HepG2 (cell line): ENCODE data around the gene SEC24A. TPM values are rescaled to one million over a fixed set of nuclear protein-coding genes. Genes with fewer than 3 reads are reported as not detected.

Source experiments
- BCL3 ChIP-seq: sonication (generic); formaldehyde crosslinking; IDR thresholded peaks from 2 replicates; pipeline ENCODE4 v1.5.1; 2020; ENCODE audit warnings: mild to moderate bottlenecking, missing genetic modification reagents, moderate library complexity
- CBX1 ChIP-seq: IDR thresholded peaks from one replicate; pipeline ENCODE4 v1.6.1; 2016; ENCODE audit warnings: antibody characterized with exemption, low read depth
- DNMT3B ChIP-seq: conservative IDR thresholded peaks from 2 replicates; pipeline ENCODE4 v1.6.1; 2016; ENCODE audit warnings: missing biosample characterization, control low read depth
- E2F5 ChIP-seq: sonication (generic); formaldehyde crosslinking; conservative IDR thresholded peaks from 2 replicates; pipeline ENCODE4 v1.4.0; 2020; ENCODE audit warnings: missing genetic modification reagents
- HMGXB4 ChIP-seq, 2 experiments: sonication (generic) in 1 of 2; formaldehyde crosslinking in 1 of 2; IDR thresholded peaks; 2 replicates each; pipeline versions ENCODE4 v1.4.0 to v1.6.1; 2018 to 2020; ENCODE audit warnings: missing genetic modification reagents in 2 of 2, borderline replicate concordance in 1 of 2, low read depth in 1 of 2, mild to moderate bottlenecking in 1 of 2, missing biosample characterization in 1 of 2
- KDM2A ChIP-seq: sonication (generic); formaldehyde crosslinking; IDR thresholded peaks from 2 replicates; pipeline ENCODE4 v1.4.0; 2020; ENCODE audit warnings: low read depth, missing genetic modification reagents, borderline replicate concordance
- MXD3 ChIP-seq: IDR thresholded peaks from 2 replicates; pipeline ENCODE4 v1.6.1; 2016; ENCODE audit warnings: mild to moderate bottlenecking, missing biosample characterization, missing genetic modification reagents
- NCOR1 ChIP-seq: fragments of 200-600 bp; sonication (generic); IDR thresholded peaks from 2 replicates; pipeline ENCODE4 v1.7.0; 2017; ENCODE audit warnings: antibody characterized with exemption, low read length, borderline replicate concordance
- NPAS2 ChIP-seq: sonication (generic); formaldehyde crosslinking; IDR thresholded peaks from 2 replicates; pipeline ENCODE4 v1.8.0; 2022; ENCODE audit warnings: mild to moderate bottlenecking, missing genetic modification reagents, borderline replicate concordance
- TFDP1 ChIP-seq: IDR thresholded peaks from 2 replicates; pipeline ENCODE4 v1.6.1; 2016; ENCODE audit warnings: missing compliant biosample characterization, missing genetic modification reagents, borderline replicate concordance
- ZBTB33 ChIP-seq: sonication (generic); formaldehyde crosslinking; IDR thresholded peaks from 2 replicates; pipeline ENCODE4 v1.4.0; 2020; ENCODE audit warnings: missing genetic modification reagents
- ZFP62 ChIP-seq: sonication (generic); formaldehyde crosslinking; IDR thresholded peaks from 2 replicates; pipeline ENCODE4 v1.4.0; 2020; ENCODE audit warnings: missing genetic modification reagents
- ZNF10 ChIP-seq: sonication (generic); formaldehyde crosslinking; IDR thresholded peaks from 2 replicates; pipeline ENCODE4 v1.4.0; 2020; ENCODE audit warnings: mild to moderate bottlenecking, low read depth, missing genetic modification reagents, borderline replicate concordance
- ZNF335 ChIP-seq: sonication (generic); formaldehyde crosslinking; IDR thresholded peaks from 2 replicates; pipeline ENCODE4 v1.4.0; 2020; ENCODE audit warnings: missing genetic modification reagents
- ZNF552 ChIP-seq: sonication (generic); formaldehyde crosslinking; IDR thresholded peaks from 2 replicates; pipeline ENCODE4 v1.9.0; 2022; ENCODE audit warnings: missing genetic modification reagents, mild to moderate bottlenecking, borderline replicate concordance
- ZNF670 ChIP-seq: sonication (generic); formaldehyde crosslinking; IDR thresholded peaks from 2 replicates; pipeline ENCODE4 v1.8.0; 2022; ENCODE audit warnings: mild to moderate bottlenecking, missing genetic modification reagents, borderline replicate concordance
- ZNF800 ChIP-seq: sonication (generic); formaldehyde crosslinking; IDR thresholded peaks from 2 replicates; pipeline ENCODE4 v1.4.0; 2020; ENCODE audit warnings: missing genetic modification reagents
- polyA plus RNA-seq, 8 experiments: library from polyadenylated mRNA; depleted of rRNA in 3 of 8; stranded (reverse) in 7 of 8; unstranded in 1 of 8; fragments of >200 nt; fragmentation: Illumina TruSeq in 4 of 8; extraction: Trizol in 4 of 8; gene quantifications; 2 replicates each; pipeline versions ENCODE4 v1.2.1 to v1.2.3, GENCODE V29; 2011 to 2016; ENCODE audit warnings: low read depth in 4 of 8, missing spikeins in 1 of 8, mixed read lengths in 1 of 8; ENCODE audit not compliant: insufficient read depth in 1 of 8
- total RNA-seq, 5 experiments: library from RNA; depleted of rRNA; stranded (reverse); fragments of >200 nt; fragmentation: Illumina TruSeq; extraction: Trizol; gene quantifications; 2 replicates each; pipeline ENCODE4 v1.2.3, GENCODE V29; 2016; ENCODE audit warnings: low read depth in 1 of 5

Gene SEC24A
- total and polyA plus RNA-seq, 2 of the 13 experiments (the other 11 are each of a cell fraction or from before 2014, with no cell fraction given) = 30.5 to 56.8 TPM

- peak; percentile 81 for TF ChIP-seq KDM2A (CRISPR knock-in tag)
- TF ChIP-seq ZNF335 (CRISPR knock-in tag) = no peak
- no peak for TF ChIP-seq NPAS2
- no peak for TF ChIP-seq ZFP62 (CRISPR knock-in tag)
- TF ChIP-seq TFDP1 (CRISPR knock-in tag) = peak; percentile 99
- 0 out of 2 replicates have a peak, but pooled peaks have one; percentile 52 for TF ChIP-seq ZNF800 (CRISPR knock-in tag)
- no peak for TF ChIP-seq DNMT3B (CRISPR knock-in tag)
- peak; percentile 97 for TF ChIP-seq MXD3 (CRISPR knock-in tag)
- no peak for TF ChIP-seq BCL3 (CRISPR knock-in tag)
- TF ChIP-seq HMGXB4 (CRISPR knock-in tag; IDR thresholded peaks at IDR 0.05; ENCODE audit: borderline replicate concordance in 1 of 2, low read depth in 1 of 2) = peak; percentile 85 to 88; a peak in 3 of 4 replicates
- peak; percentile 76 for TF ChIP-seq ZBTB33 (CRISPR knock-in tag)
- TF ChIP-seq ZNF670 (CRISPR knock-in tag) = peak; percentile 95
- peak; percentile 53 for TF ChIP-seq CBX1
- TF ChIP-seq ZNF10 (CRISPR knock-in tag) = no peak
- TF ChIP-seq E2F5 (CRISPR knock-in tag) = peak; percentile 64; the same call in 1 of the 2 replicates
- peak; percentile 71; the same call in 1 of the 2 replicates for TF ChIP-seq ZNF552 (CRISPR knock-in tag)
- peak; percentile 36; the same call in 1 of the 2 replicates for TF ChIP-seq NCOR1
Observed at GRCh38 chr5:134648425-134649162, at the start of gene SEC24A (continued).
